ENCODE measurements around the gene NKAIN4.

NKAIN4 gene

DNA sequence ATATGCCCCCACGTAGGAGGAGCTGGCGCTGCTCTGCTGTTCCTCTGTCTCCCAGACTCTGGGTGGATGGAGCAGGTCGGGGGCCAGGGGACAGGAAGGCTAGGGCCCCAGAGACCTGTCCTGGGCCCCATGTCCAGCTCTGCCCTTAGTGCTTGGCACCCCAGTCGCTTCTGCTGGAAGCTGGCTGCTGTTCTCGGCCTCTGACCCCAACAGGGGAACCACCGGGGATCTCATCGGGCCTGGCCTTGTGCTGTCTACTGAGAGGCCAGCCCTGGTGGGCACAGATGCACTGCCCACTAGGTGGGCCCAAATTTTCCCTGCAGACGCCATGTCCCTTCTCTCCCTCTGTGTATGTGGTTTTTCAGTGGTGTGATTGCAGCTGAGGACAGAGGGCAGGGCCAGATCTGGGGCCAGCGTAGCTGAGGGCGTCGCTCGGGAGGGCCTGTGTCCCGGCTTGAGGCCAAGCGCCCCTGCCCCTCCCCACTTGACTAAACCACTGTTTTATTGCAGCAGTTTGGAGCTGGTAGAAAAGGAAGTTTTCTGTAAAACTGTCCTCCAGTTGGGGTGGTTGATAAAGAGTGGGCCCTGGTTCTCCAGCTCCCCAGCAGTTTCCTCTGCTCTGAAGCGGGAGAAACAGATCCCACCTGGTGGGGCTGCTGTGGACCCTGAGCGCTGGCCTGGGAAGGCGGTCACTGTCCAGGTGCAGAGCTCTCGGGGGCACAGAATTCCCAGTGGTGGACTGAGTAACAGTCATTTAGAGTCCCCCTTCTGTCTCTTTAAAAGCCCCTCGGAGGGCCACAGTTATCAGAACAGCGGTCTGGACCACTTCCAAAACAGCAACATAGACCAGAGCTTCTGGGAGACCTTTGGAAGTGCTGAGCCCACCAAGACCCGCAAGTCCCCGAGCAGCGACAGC is 32.8 kb upstream of the NKAIN4 start:
- Histone ChIP-seq H3K9ac (ENCODE audit: low read length) (no peak overlapping the region), H3K4me3 (ENCODE audit: low read length) (no peak overlapping the region), H3K27me3 (ENCODE audit: control insufficient read depth, insufficient read depth, low read length) (no peaks in the 10 kb centered on the region), H3K36me3 (ENCODE audit: control insufficient read depth, insufficient read depth, low read length) (no peaks in the 10 kb centered on the region), H3K4me1 (ENCODE audit: control insufficient read depth, insufficient read depth, low read length) (peaks cover 7% of the 10 kb centered on the region), H3K9me3 (ENCODE audit: control insufficient read depth, low read length) (no peaks in the 10 kb centered on the region)

DNA sequence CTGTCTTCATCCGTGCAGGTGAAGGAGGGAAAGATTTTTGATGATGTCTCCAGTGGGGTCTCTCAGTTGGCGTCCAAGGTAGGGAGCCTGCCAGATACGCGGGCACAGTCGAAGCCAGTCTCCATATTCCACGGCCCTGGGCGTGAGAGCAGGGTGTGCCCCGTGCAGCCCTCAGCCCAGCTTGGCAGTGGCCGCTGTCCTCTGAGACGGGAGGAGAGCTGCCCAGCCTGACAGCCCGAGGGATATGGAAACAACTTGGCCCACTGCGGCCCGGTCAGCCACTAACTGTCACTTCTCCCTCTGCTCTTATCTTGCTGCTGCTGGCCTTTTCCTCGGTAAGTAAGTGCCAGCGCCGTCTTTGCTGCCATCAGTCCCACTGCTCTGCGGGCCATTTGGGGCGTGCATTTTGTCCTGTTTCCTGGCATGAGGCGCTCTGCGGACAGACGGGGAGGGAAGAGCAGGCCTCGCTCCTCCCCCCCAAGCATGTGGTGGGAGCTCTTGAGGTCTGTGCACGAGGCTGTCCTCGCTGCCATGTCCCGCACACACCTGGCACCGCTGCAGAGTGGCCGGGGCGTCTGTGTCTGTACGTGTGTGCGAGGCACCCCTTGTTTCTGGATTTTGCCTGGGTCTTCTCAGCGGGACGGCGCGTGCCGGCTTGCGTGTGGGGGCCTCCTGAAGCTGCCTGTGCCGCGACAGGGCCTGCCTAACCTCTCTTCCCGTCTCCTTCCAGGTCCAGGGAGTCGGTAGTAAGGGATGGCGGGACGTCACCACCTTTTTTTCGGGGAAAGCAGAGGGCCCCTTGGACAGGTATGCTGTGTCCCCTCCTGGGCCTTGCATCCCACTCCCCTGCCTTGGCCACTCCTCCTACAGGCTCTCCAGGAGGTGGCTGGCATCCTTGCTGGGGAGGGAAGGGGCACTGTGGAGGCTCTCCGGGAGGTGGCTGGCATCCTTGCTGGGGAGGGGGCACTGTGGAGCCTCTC is 31.7 kb upstream of the NKAIN4 start:
- Histone ChIP-seq H3K9me3 (ENCODE audit: control insufficient read depth, low read length) (no peaks in the 10 kb centered on the region), H3K9ac (ENCODE audit: low read length) (no peak overlapping the region), H3K36me3 (ENCODE audit: control insufficient read depth, insufficient read depth, low read length) (no peaks in the 10 kb centered on the region), H3K4me3 (ENCODE audit: low read length) (no peak overlapping the region), H3K27me3 (ENCODE audit: control insufficient read depth, insufficient read depth, low read length) (no peaks in the 10 kb centered on the region), H3K4me1 (ENCODE audit: control insufficient read depth, insufficient read depth, low read length) (peaks cover 4% of the 10 kb centered on the region)

GRCh38 chr20:63284981-63285524 is 30.8 kb upstream of the NKAIN4 start:
- no peaks in the 10 kb centered on the region for H3K9me3 ChIP-seq (ENCODE audit: control insufficient read depth, low read length)
- no peak overlapping the region for H3K4me3 ChIP-seq (ENCODE audit: low read length)
- no peaks in the 10 kb centered on the region for H3K4me1 ChIP-seq (ENCODE audit: control insufficient read depth, insufficient read depth, low read length)
- H3K9ac ChIP-seq (ENCODE audit: low read length) = no peak overlapping the region
- no peaks in the 10 kb centered on the region for H3K27me3 ChIP-seq (ENCODE audit: control insufficient read depth, insufficient read depth, low read length)
- H3K36me3 ChIP-seq (ENCODE audit: control insufficient read depth, insufficient read depth, low read length) = no peaks in the 10 kb centered on the region

DNA sequence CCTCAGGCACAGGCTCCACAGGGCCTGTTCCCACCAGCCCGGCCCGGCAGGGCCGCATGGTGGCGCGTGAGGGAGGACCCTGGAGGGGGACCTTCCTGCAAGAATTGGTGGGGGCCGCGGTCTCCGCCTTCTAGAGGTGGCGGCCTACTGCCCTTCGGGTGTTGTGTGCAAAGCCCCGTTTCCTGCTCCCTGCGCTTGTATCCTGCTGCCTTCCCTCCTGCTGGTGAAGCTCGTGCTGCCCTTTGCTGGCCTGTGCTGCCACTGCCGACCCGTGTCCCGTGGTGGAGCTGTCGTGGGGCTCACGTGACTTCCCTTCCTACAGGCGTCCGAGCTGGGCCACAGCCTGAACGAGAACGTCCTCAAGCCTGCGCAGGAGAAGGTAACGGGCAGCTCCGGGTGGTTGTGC is 30.3 kb upstream of the NKAIN4 start:
- Histone ChIP-seq H3K27me3 (ENCODE audit: control insufficient read depth, insufficient read depth, low read length) (no peaks in the 10 kb centered on the region), H3K9ac (ENCODE audit: low read length) (no peak overlapping the region), H3K36me3 (ENCODE audit: control insufficient read depth, insufficient read depth, low read length) (no peaks in the 10 kb centered on the region), H3K9me3 (ENCODE audit: control insufficient read depth, low read length) (no peaks in the 10 kb centered on the region), H3K4me1 (ENCODE audit: control insufficient read depth, insufficient read depth, low read length) (no peaks in the 10 kb centered on the region), H3K4me3 (ENCODE audit: low read length) (no peak overlapping the region)

- H3K36me3 ChIP-seq (ENCODE audit: control insufficient read depth, insufficient read depth, low read length) = no peaks in the 10 kb centered on the region
- H3K9me3 ChIP-seq (ENCODE audit: control insufficient read depth, low read length) = no peaks in the 10 kb centered on the region
- no peak overlapping the region for H3K4me3 ChIP-seq (ENCODE audit: low read length)
- no peaks in the 10 kb centered on the region for H3K27me3 ChIP-seq (ENCODE audit: control insufficient read depth, insufficient read depth, low read length)
- H3K4me1 ChIP-seq (ENCODE audit: control insufficient read depth, insufficient read depth, low read length) = no peaks in the 10 kb centered on the region
- H3K9ac ChIP-seq (ENCODE audit: low read length) = no peak overlapping the region
Measured at GRCh38 chr20:63284083-63284440, 29.8 kb upstream of the NKAIN4 start.

GRCh38 chr20:63283397-63284082 is 29.3 kb upstream of the NKAIN4 start:
- no peak overlapping the region for H3K4me3 ChIP-seq (ENCODE audit: low read length)
- H3K4me1 ChIP-seq (ENCODE audit: control insufficient read depth, insufficient read depth, low read length) = no peaks in the 10 kb centered on the region
- no peak overlapping the region for H3K9ac ChIP-seq (ENCODE audit: low read length)
- no peaks in the 10 kb centered on the region for H3K27me3 ChIP-seq (ENCODE audit: control insufficient read depth, insufficient read depth, low read length)
- no peaks in the 10 kb centered on the region for H3K36me3 ChIP-seq (ENCODE audit: control insufficient read depth, insufficient read depth, low read length)
- H3K9me3 ChIP-seq (ENCODE audit: control insufficient read depth, low read length) = no peaks in the 10 kb centered on the region

DNA sequence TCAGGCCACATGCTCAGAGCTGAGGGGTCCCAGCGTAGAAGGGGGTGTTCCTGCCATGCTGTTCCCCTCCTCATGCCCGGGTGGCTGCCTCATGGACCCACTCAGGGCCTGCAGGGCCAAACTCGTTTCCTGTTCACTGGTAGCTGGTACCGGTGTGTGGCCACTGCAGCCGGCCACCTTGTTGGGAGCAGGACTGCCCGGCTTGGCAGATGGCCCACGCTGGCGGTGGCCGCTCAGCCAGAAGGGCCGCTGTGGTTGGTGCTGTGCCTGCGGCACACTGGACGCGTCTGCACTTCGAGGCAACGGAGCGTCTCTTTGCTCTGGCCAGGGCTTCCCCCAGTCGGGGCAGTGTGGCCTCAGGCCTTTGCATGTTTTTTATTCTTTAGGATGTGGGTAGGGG is 28.7 kb upstream of the NKAIN4 start:
- H3K36me3 ChIP-seq (ENCODE audit: control insufficient read depth, insufficient read depth, low read length) = no peaks in the 10 kb centered on the region
- H3K4me1 ChIP-seq (ENCODE audit: control insufficient read depth, insufficient read depth, low read length) = no peaks in the 10 kb centered on the region
- no peak overlapping the region for H3K4me3 ChIP-seq (ENCODE audit: low read length)

DNA sequence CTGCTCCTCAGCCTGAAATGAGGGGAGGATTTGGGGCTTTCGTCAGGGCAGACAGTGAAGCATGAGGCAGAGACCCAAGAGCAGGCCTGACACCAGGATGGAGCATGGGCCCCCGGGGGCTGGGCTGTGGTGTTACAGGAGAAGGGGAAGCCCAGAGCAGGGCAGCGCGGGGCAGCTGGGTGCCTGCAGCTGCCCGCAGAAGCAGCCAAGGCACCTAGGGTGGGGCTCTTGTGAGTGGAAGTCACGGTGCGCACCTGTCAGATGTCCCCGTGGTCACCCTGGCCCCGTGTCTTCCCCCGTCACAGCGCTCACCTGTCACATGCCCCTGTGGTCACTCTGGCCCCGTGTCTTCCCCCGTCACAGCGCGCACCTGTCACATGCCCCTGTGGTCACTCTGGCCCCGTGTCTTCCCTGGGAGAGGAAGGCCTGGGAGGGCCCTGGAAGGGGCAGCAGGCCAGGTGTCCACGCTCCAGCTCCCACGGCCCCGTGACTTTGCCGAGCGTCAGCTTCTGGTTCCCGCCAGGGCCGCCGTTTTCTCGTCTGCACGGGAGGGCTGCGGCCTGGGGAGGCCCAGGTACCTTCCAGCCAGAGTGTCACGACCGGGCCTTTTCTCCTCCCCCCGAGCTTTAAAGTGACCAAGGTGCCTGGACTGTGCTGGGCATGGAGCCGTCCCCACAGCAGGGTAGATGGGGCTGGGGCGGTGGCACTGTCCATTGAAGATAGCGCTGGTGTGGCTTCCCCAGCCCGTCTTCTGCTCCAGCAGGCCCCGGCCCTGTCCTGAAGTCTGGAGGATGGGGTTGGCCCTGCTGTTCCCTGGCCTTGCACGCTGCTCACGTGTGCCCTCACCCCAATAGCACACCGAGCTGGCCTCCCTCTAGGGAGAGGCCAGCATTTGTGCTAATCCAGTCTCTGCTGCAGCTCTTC is 27.7 kb upstream of the NKAIN4 start:
- H3K27me3 ChIP-seq (ENCODE audit: control insufficient read depth, insufficient read depth, low read length) = no peaks in the 10 kb centered on the region
- no peaks in the 10 kb centered on the region for H3K4me1 ChIP-seq (ENCODE audit: control insufficient read depth, insufficient read depth, low read length)
- no peaks in the 10 kb centered on the region for H3K9me3 ChIP-seq (ENCODE audit: control insufficient read depth, low read length)
- H3K4me3 ChIP-seq (ENCODE audit: low read length) = no peak overlapping the region
- H3K9ac ChIP-seq (ENCODE audit: low read length) = no peak overlapping the region
- no peaks in the 10 kb centered on the region for H3K36me3 ChIP-seq (ENCODE audit: control insufficient read depth, insufficient read depth, low read length)

More for the DNA sequence above, 28.7 kb upstream of the NKAIN4 start:
- Histone ChIP-seq H3K9me3 (ENCODE audit: control insufficient read depth, low read length) (no peaks in the 10 kb centered on the region), H3K27me3 (ENCODE audit: control insufficient read depth, insufficient read depth, low read length) (no peaks in the 10 kb centered on the region), H3K9ac (ENCODE audit: low read length) (no peak overlapping the region)

GRCh38 chr20:63280929-63281545 is 26.8 kb upstream of the NKAIN4 start:
- H3K9ac ChIP-seq (ENCODE audit: low read length) = no peak overlapping the region
- H3K4me1 ChIP-seq (ENCODE audit: control insufficient read depth, insufficient read depth, low read length) = no peaks in the 10 kb centered on the region
- no peaks in the 10 kb centered on the region for H3K9me3 ChIP-seq (ENCODE audit: control insufficient read depth, low read length)
- H3K4me3 ChIP-seq (ENCODE audit: low read length) = no peak overlapping the region
- no peaks in the 10 kb centered on the region for H3K27me3 ChIP-seq (ENCODE audit: control insufficient read depth, insufficient read depth, low read length)
- H3K36me3 ChIP-seq (ENCODE audit: control insufficient read depth, insufficient read depth, low read length) = peaks cover 8% of the 10 kb centered on the region

- H3K4me3 ChIP-seq (ENCODE audit: low read length) = no peak overlapping the region
- H3K9ac ChIP-seq (ENCODE audit: low read length) = no peak overlapping the region
- H3K4me1 ChIP-seq (ENCODE audit: control insufficient read depth, insufficient read depth, low read length) = no peaks in the 10 kb centered on the region
- H3K9me3 ChIP-seq (ENCODE audit: control insufficient read depth, low read length) = no peaks in the 10 kb centered on the region
- H3K36me3 ChIP-seq (ENCODE audit: control insufficient read depth, insufficient read depth, low read length) = peaks cover 8% of the 10 kb centered on the region
- no peaks in the 10 kb centered on the region for H3K27me3 ChIP-seq (ENCODE audit: control insufficient read depth, insufficient read depth, low read length)
Measured at GRCh38 chr20:63280371-63280770, 26.1 kb upstream of the NKAIN4 start.

All from mucosa of stomach (tissue), 1 donor.